ENCODE measurements around the gene SMARCD3. TPM values are rescaled to one million over a fixed set of nuclear protein-coding genes. Genes with fewer than 3 reads are reported as not detected.

SMARCD3 gene
- total and polyA plus RNA-seq, 9 of the 15 experiments (the other 6 are each of a cell fraction or from before 2014, with no cell fraction given) = 0.43 to 3.6 (median 2.6) TPM

DNA sequence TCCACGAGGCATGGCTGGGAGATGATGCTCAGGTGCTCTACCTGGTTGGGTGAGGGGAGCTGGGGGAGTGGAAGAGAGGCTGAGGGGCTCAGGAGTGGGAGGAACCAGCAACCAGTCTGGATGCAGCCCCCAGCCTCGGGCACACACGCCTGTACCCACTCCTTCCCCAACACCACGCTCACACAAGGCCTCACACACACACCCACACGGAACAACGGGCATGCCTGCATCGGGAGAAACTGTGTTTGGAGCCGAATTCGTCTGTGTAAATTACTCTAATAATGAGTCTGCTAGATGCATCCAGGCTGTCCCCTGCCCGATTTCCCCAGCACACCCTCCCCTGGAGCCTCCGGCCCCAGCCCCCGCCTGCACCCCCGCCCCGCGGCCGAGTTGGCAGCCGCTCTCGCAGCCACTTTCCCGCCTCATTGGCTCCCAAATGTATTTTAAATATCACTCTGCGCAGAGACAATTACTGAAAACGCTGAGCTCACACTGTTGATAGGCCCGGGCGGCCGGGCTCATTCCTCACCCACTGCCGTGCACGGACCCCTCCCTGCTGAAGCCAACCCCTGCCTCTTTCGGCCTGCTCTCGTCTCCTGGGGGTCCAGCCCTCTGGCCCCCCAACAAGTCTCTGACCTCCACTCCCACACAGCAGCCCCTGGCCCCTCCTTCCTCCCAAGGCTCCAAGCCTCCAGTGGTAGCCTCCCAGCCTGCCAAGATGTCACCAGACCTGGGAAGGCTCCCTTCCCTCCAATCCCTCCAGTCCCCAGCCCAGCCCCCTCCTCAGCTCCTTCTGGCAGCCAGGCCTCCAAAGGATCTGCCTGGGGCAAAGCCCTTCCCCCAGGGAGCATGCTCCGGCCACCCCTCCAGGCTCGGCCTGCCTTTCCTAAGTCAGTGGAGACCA, 49.3 kb downstream of the SMARCD3 start:
- POLR2A ChIA-PET = interaction anchor here (0.6 to 1.1 kb wide), 3 partner anchors 10 to 224 kb away, joined by 3 to 4 read pairs (median 3); no protein-coding TSS in a partner anchor

More for the DNA sequence above, 49.3 kb downstream of the SMARCD3 start:
- in situ Hi-C loops (cut with MboI) = no loop called here
- Histone ChIP-seq H3K4me1 (replicated peaks in 1 of 2; ENCODE audit: control insufficient read depth in 2 of 2, insufficient read depth in 2 of 2, low read length in 2 of 2) (peaks cover 0 to 7% of the 10 kb centered on the region in 2 experiments; a peak in 1 of 5 replicates), H2AFZ (ENCODE audit: low read depth, low read length) (no peak overlapping the region), H3K9me3 (replicated peaks; ENCODE audit: control insufficient read depth, insufficient read depth, low read depth, low read length) (no peaks in the 10 kb centered on the region), H3K79me2 (ENCODE audit: control insufficient read depth, insufficient read depth, low read length) (no peaks in the 10 kb centered on the region), H3K27me3 (ENCODE audit: control insufficient read depth in 2 of 2, insufficient read depth in 2 of 2, low read length in 2 of 2) (peaks cover 87 to 92% of the 10 kb centered on the region in 2 experiments), H3K9me1 (ENCODE audit: control insufficient read depth, insufficient read depth, low read length) (no peaks in the 10 kb centered on the region), H3K9ac (ENCODE audit: insufficient read depth in 1 of 2, low read depth in 2 of 2, low read length in 2 of 2) (peak overlapping the region in 1 of 2 experiments; percentile 49; a peak in 1 of 4 replicates), H3K27ac (ENCODE audit: extremely low read depth, low read depth, low read length) (no peak overlapping the region), H3K36me3 (ENCODE audit: control insufficient read depth, insufficient read depth, low read length) (no peaks in the 10 kb centered on the region), H3K4me3 (no peak overlapping the region), H4K20me1 (replicated peaks; ENCODE audit: control insufficient read depth, insufficient read depth, low read length) (peaks cover 29% of the 10 kb centered on the region), H3K4me2 (ENCODE audit: insufficient read depth, low read length) (no peak overlapping the region)
- BruUV-seq (replicated peaks) = no TSS peak
- intact Hi-C loops (cut with micrococcal nuclease) = no loop called here
- ATAC-seq (no peak), DNase-seq (ENCODE audit: extremely low read depth in 1 of 4, low spot score in 3 of 4) (no peak), FAIRE-seq (no peak)
- TF ChIP-seq CXXC5 (CRISPR knock-in tag; IDR thresholded peaks at IDR 0.05) = no peak
- TF ChIP-seq, protein P1, sequence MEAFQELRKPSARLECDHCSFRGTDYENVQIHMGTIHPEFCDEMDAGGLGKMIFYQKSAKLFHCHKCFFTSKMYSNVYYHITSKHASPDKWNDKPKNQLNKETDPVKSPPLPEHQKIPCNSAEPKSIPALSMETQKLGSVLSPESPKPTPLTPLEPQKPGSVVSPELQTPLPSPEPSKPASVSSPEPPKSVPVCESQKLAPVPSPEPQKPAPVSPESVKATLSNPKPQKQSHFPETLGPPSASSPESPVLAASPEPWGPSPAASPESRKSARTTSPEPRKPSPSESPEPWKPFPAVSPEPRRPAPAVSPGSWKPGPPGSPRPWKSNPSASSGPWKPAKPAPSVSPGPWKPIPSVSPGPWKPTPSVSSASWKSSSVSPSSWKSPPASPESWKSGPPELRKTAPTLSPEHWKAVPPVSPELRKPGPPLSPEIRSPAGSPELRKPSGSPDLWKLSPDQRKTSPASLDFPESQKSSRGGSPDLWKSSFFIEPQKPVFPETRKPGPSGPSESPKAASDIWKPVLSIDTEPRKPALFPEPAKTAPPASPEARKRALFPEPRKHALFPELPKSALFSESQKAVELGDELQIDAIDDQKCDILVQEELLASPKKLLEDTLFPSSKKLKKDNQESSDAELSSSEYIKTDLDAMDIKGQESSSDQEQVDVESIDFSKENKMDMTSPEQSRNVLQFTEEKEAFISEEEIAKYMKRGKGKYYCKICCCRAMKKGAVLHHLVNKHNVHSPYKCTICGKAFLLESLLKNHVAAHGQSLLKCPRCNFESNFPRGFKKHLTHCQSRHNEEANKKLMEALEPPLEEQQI (IDR thresholded peaks at IDR 0.05) = no peak
- TF ChIP-seq NRF1 (conservative IDR thresholded peaks at IDR 0.05 in 1 of 2, IDR thresholded peaks at IDR 0.05 in 1 of 2) = no peak
- TF ChIP-seq HMGN3 (IDR thresholded peaks at IDR 0.05; ENCODE audit: borderline replicate concordance, extremely low read depth, insufficient read length, low read depth, low read length) = peak; percentile 8
- TF ChIP-seq, protein P2, sequence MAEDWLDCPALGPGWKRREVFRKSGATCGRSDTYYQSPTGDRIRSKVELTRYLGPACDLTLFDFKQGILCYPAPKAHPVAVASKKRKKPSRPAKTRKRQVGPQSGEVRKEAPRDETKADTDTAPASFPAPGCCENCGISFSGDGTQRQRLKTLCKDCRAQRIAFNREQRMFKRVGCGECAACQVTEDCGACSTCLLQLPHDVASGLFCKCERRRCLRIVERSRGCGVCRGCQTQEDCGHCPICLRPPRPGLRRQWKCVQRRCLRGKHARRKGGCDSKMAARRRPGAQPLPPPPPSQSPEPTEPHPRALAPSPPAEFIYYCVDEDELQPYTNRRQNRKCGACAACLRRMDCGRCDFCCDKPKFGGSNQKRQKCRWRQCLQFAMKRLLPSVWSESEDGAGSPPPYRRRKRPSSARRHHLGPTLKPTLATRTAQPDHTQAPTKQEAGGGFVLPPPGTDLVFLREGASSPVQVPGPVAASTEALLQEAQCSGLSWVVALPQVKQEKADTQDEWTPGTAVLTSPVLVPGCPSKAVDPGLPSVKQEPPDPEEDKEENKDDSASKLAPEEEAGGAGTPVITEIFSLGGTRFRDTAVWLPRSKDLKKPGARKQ (CRISPR knock-in tag; IDR thresholded peaks at IDR 0.05) = no peak
- CTCF ChIA-PET (ENCODE audit: low intra/inter-chr PET ratio) = no interaction called here
- WGBS (ENCODE audit: insufficient coverage, low coverage, missing lambda C conversion rate) = 4% methylated on average over 23 of the region's 30 CpGs

Measured in K562 (cell line).